ENCODE data around the gene KCNJ6.
"Not testable (repeated sequence)": the region's sequence is repeated elsewhere in the genome, so short reads cannot be mapped to it uniquely, and the experiment has no call there.

Gene KCNJ6

DNA sequence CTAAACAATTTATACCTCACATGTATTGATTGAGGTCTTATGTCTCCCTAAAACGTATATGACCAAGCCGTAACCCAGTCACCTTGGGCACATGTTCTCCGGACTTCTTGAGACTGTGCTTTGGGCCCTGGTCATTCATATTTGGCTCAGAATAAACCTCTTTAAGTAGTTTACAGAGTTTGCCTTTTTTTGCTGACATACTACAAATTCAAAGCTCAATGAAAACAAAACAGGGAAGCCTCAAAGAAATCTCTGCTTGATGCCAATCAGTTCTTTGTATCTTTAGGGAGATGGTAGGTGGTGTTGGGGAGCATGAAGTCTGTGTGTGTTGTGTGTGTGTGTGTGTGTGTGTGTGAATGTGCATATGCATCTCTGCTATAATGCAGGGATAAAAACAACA lies 247.0 kb downstream of the KCNJ6 start:
- DNase-seq, result no peak

DNA sequence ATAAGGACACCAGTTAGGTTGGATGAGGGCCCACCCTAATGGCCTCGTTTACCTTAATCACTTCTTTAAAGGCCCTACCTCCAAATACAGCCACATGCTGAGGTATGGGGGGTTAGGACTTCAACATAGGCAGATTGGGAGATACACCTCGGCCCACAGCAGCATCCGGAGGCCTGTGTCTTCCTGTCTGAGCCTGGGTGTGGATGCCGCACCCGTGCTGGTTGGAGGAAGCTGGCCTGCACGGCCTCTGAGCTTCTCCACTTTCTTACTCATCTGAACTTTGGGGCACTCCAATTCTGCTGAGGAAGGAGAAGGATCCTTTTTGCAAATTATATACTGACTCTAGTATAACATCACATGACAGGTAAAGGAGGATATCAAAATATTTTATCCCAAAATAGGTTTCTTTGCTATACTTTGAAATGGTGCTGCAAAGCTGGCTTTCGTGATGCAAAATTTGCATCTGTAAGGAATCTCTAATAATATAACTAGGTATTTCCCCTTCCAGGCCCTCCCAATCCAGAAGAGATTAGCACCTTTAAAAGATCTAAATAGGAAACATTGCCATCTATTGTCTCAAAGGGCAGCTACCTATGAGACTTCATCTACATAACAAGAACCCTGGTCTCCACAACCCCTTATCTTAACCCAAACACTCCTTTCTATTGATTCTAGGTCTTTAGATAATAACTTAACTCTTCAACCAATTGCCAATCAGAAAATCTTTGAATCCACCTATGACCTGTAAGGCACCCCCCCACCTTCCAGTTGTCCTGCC lies 247.6 kb downstream of the KCNJ6 start:
- no peak for DNase-seq

- no peak for DNase-seq
Measured at GRCh38 chr21:37667380-37667779, 248.9 kb downstream of the KCNJ6 start.

DNA sequence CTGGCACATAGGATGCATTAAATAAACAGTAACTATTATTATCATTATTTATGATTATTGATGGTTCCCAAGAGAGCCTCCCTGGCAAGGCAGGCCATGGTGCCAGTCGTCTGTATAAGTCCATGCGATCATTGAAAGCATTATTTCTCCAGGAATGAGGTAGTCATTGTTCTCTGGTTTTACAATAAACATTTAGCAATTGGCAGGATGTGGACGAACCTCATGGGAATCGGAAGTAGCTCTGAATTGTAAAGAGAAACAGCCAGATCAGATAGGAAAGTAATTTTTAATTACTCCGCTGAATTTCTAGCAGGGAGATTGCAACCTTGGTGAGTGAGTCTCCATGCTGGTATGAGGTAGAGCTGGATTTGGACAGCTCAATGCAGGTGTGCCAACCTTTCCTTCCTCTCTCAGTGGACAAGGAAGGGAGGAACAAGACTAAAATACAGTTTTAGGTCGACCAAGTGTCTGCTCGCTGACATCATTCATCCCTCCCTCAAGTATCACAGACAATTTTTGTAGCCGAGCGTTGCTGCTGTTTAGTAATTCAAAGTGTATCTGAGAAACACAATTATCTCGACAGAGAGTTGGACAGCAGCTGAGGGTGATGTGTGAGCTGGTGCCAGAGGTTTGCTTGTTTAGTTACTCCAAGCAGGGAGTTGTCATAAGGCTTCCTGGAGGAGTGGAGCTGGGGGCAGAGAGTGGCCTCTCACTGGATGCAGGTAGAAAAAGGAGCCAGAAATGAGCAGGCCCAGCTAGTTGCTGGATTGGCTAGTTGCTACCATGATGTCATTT lies 250.8 kb downstream of the KCNJ6 start:
- no peak for DNase-seq

GRCh38 chr21:37662227-37662626 lies 254.0 kb downstream of the KCNJ6 start:
- not testable (repeated sequence) for DNase-seq

GRCh38 chr21:37660709-37661108 lies 255.5 kb downstream of the KCNJ6 start:
- DNase-seq, result no peak

GRCh38 chr21:37659874-37660273 lies 256.4 kb downstream of the KCNJ6 start:
- DNase-seq, result no peak

GRCh38 chr21:37658817-37659458 lies 257.3 kb downstream of the KCNJ6 start:
- no peak for DNase-seq

DNA sequence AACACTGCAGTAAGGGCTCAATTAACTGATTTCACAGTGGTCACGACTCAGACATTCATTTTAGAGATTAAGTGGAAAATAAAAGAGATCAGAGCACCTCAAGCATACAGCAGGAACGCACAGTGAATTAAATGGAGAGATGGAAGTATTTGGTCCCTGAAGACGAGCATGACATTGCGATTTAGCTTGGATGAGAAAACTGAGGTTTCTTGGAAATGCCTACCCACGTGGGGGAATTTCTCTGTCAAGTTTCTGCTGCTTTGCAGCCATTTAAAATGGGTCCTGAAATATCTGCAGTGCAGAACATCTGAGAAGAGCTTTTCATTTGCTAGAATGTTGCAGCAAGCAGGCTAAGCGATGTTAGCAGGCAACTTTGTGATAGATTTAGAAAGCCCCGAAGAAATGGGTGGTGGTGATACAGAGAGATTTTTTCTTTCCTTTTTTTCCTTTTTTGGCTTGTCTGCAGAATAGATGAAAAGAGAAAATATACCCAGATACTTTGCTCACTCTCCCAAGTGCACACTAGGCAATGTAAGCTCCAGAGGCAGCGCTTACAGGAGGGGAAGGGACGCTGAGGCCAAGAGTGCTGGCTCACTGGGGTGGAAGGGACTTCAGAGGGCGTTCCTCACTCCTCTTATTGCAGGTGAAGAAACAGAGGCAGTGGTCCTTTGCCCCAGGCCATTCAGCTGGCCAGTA lies 258.0 kb downstream of the KCNJ6 start:
- no peak for DNase-seq

GRCh38 chr21:37656899-37657298 lies 259.4 kb downstream of the KCNJ6 start:
- DNase-seq, result no peak

DNA sequence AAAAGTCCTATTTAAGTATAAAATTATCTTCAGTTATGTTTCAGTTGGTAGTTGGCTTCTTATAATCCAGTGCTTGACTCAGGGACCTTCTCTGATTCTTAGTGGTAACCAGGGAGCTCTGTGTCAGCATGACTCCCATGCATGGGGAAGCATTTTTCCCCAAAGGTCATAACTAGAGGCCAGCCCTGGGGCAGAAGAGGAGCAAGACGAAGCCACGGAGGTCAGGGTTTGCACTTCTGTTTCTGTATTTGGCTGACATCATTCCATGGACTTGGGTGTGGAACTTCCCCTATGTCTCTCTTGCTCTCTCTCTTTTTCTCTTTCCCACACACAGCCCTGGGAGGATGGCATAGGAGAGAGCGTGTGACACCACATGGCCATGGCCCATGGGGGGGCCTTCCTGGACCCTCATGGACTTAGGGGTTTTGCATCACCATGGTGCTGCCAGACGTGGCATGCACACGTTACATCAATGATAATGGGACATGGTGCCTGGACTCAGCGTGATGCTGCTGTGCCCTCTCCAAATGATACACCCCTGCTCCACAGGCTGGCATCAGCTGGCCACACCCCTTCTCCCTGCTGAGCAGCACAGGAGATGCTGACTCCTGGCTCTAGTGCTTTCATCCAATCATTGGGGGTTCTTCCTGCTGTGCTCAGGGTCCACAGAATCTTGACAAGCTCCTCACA lies 260.5 kb downstream of the KCNJ6 start:
- DNase-seq, result no peak

DNA sequence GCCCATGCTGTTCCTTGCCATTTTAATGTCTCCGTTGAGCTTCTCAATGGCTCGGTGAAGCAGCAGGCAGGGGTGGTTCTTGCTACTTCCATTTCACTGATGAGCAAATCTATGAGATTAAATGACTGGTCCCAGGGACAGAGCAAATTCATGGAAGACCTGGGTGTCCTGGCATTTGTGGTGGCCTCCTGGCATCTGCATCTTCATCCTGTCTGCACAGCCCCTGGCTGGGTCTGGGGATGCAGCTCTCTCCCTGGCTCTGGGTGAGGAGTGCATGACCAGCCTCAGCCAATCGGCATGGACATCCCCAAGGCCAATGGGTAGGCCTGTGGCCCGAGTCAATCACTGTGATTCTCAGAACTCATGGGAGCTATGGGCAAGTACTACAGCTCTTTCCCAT lies 261.7 kb downstream of the KCNJ6 start:
- DNase-seq, result no peak

- no peak for DNase-seq
Measured at GRCh38 chr21:37653201-37653600, 263.1 kb downstream of the KCNJ6 start.

GRCh38 chr21:37647781-37648180 lies 268.5 kb downstream of the KCNJ6 start:
- DNase-seq, result no peak

DNA sequence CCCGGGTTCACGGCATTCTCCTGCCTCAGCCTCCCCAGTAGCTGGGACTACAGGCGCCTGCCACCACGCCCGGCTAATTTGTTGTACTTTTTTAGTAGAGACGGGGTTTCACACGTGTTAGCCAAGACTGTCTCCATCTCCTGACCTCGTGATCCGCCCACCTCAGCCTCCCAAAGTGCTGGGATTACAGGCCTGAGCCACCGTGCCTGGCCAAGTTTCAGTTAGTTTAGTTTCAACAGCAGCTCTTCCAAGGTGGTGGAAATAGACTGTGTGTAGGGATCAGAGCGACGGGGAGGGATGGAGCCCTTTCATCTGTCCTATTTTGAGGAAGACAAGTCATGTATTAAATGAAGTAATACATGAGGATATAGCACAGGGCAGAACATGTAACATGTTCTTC lies 269.5 kb downstream of the KCNJ6 start:
- not testable (repeated sequence) for DNase-seq

GRCh38 chr21:37645848-37646247 lies 270.4 kb downstream of the KCNJ6 start:
- no peak for DNase-seq

- DNase-seq, result no peak
Measured at GRCh38 chr21:37644636-37645035, 271.6 kb downstream of the KCNJ6 start.

- DNase-seq, result not testable (repeated sequence)
Measured at GRCh38 chr21:37643862-37644261, 272.4 kb downstream of the KCNJ6 start.

DNA sequence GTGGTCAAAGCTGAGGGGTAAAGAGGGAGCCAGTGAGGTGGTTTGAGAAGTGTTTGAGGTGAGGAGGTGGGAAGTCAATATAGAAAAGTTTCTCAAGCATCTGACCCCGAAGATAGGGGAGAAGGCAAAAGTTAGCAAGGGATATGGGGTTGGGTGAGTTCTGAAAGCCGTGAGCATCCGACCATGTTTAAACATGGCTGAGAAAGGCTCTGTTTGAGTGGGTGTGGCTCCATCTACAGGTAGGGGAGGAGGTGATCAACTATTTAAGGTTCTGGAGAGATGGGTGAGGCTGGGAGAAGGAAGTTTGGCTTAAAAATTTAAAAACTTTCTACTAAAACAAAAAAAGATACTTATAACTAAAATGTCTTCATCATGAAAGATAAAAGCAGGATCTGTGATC lies 273.8 kb downstream of the KCNJ6 start:
- no peak for DNase-seq

- DNase-seq, result no peak
Measured at GRCh38 chr21:37639756-37640155, 276.5 kb downstream of the KCNJ6 start.

DNA sequence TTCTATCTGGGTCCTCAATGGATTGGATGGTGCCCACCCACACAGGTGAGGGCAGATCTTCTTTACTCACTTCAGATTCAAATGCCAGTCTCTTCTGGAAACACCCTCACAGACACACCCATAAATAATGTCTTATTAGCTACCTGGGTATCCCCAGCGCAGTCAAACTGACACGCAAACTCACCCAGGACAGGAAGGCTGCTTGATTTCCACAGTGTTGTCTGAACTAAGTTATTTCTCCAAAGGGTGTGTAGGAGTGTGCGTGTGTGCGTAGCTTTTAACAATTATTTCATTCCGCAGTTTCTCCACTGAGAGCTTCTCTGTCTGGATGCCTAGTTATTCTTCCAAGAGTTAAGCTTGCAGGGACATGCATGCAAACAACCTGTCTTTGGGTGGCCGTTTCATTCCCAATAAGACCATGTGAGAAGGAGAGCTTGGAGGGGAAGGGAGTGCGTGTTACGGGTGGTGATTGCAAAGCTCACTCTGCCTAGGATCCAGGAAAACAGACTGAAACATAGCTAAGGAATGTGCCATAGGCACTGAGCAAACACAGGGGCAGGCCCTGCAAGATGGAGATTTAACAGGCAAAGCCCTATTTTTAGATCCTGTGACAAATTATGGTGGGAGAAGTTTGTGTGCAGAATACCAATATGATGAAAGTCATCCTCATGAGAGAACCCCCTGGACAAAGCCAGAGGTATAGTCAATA lies 280.0 kb downstream of the KCNJ6 start:
- DNase-seq, result no peak
